ENCODE measurements around the gene ZAP70.

GRCh38 chr2:97784953-97785352 lies 71.6 kb downstream of the ZAP70 start:
- TF ChIP-seq CTCF (IDR thresholded peaks at IDR 0.05): no peak
- TF ChIP-seq EZH2 (IDR thresholded peaks at IDR 0.05; ENCODE audit: borderline replicate concordance, insufficient read depth, low read depth, low read length, poor library complexity, severe bottlenecking): no peak
